HepG2 (cell line): Measurements from ENCODE around the gene CISD3. TPM values are rescaled to one million over a fixed set of nuclear protein-coding genes. Genes with fewer than 3 reads are reported as not detected.

Source experiments
- ATAC-seq: fragments of 200-7000 bp; cut with Tn5 transposase; 3 replicates; pipeline ENCODE4 v1.9.1; 2020; ENCODE audit warnings: mild to moderate bottlenecking, moderate library complexity
- BruUV-seq: library from RNA; stranded (reverse); fragments of 400-500 nt; replicated peaks from 2 replicates; lab custom pipeline; 2021; lab: Mats Ljungman, UMichigan
- CTCF ChIA-PET: fragments of 300-600 bp; formaldehyde crosslinking; extraction: SDS; loops from one replicate; lab custom pipeline; 2021; ENCODE audit warnings: low total read pairs, inconsistent platforms, low intra/inter-chr PET ratio; lab: Yijun Ruan, JAX
- POLR2A ChIA-PET: fragments of 350-600 bp; sonication (Branson Sonifier 250); formaldehyde crosslinking; loops from one replicate; lab custom pipeline; 2020; ENCODE audit warnings: antibody characterized with exemption, inconsistent platforms; lab: Yijun Ruan, JAX
- DNase-seq: peaks from one replicate; pipeline ENCODE4 v3.0.0-alpha.2; 2015; ENCODE audit warnings: low spot score
- FAIRE-seq: peaks from 3 replicates; lab custom pipeline; 2011; peaks lifted over from hg19 to GRCh38; lab: Jason Lieb, UNC
- H2AFZ ChIP-seq: one replicate; pipeline ENCODE4 v1.6.1; 2011; ENCODE audit warnings: low read length, inconsistent platforms
- H3K27ac ChIP-seq: fragments of 300-600 bp; 3 replicates; pipeline ENCODE4 v1.8.0; 2011; ENCODE audit warnings: mixed run types, mild to moderate bottlenecking, mixed read lengths, low read length, inconsistent platforms; ENCODE audit not compliant: insufficient read depth; ENCODE audit errors: extremely low read length
- H3K27me3 ChIP-seq, 2 experiments: fragments of 200-600 bp in 1 of 2; 2 replicates in 1 of 2; 3 replicates in 1 of 2; pipeline versions ENCODE4 v1.6.0 to v1.8.0; 2011; ENCODE audit warnings: low read length in 2 of 2, mild to moderate bottlenecking in 2 of 2, moderate library complexity in 2 of 2, inconsistent platforms in 1 of 2; ENCODE audit not compliant: insufficient read depth in 2 of 2, control insufficient read depth in 1 of 2
- H3K36me3 ChIP-seq, 2 experiments: fragments of 200-600 bp in 1 of 2; replicated peaks in 1 of 2; 2 replicates in 1 of 2; 3 replicates in 1 of 2; pipeline versions ENCODE4 v1.5.1 to v1.8.0; 2011; ENCODE audit warnings: low read length in 2 of 2, inconsistent platforms in 1 of 2; ENCODE audit not compliant: insufficient read depth in 2 of 2, control insufficient read depth in 1 of 2
- H3K4me1 ChIP-seq: 2 replicates; pipeline ENCODE4 v1.5.1; 2012; ENCODE audit warnings: low read length, inconsistent platforms; ENCODE audit not compliant: insufficient read depth
- H3K4me2 ChIP-seq: 2 replicates; pipeline ENCODE4 v1.6.0; 2011; ENCODE audit warnings: low read depth, low read length, inconsistent platforms
- H3K4me3 ChIP-seq, 3 experiments: fragments of 200-600 bp in 1 of 3; sonication (generic), shearing (Covaris generic) in 1 of 3; replicated peaks in 1 of 3; 2 replicates each; pipeline ENCODE4 v1.5.1; 2011 to 2016; ENCODE audit warnings: low read length in 3 of 3, inconsistent platforms in 2 of 3, low read depth in 2 of 3, mild to moderate bottlenecking in 2 of 3, control low read depth in 1 of 3, mixed read lengths in 1 of 3; ENCODE audit not compliant: insufficient read depth in 1 of 3
- H3K79me2 ChIP-seq: one replicate; pipeline ENCODE4 v1.6.1; 2011; ENCODE audit warnings: low read length, inconsistent platforms; ENCODE audit not compliant: insufficient read depth
- H3K9ac ChIP-seq: 2 replicates; pipeline ENCODE4 v1.6.0; 2011; ENCODE audit warnings: mild to moderate bottlenecking, low read depth, low read length, inconsistent platforms; ENCODE audit not compliant: insufficient read depth
- H3K9me3 ChIP-seq: 2 replicates; pipeline ENCODE4 v1.5.1; 2012; ENCODE audit warnings: mild to moderate bottlenecking, low read length
- H4K20me1 ChIP-seq: 2 replicates; pipeline ENCODE4 v1.6.0; 2011; ENCODE audit warnings: inconsistent platforms, mild to moderate bottlenecking, low read length, moderate library complexity; ENCODE audit not compliant: insufficient read depth
- AHDC1 ChIP-seq: sonication (generic); formaldehyde crosslinking; IDR thresholded peaks from 2 replicates; pipeline ENCODE4 v1.5.1; 2020; ENCODE audit warnings: mild to moderate bottlenecking, missing genetic modification reagents, borderline replicate concordance
- HNF1A ChIP-seq, 2 experiments: sonication (generic) in 1 of 2; formaldehyde crosslinking in 1 of 2; IDR thresholded peaks; 2 replicates each; pipeline versions ENCODE4 v1.4.0 to v1.6.1; 2016 to 2020; ENCODE audit warnings: borderline replicate concordance in 1 of 2, low read depth in 1 of 2, mild to moderate bottlenecking in 1 of 2, missing genetic modification reagents in 1 of 2
- TERF1 ChIP-seq: sonication (generic); formaldehyde crosslinking; IDR thresholded peaks from 2 replicates; pipeline ENCODE4 v1.8.0; 2022; ENCODE audit warnings: mild to moderate bottlenecking, missing genetic modification reagents, moderate library complexity
- ZNF704 ChIP-seq: sonication (generic); formaldehyde crosslinking; IDR thresholded peaks from 2 replicates; pipeline ENCODE4 v1.8.1; 2023; ENCODE audit warnings: mild to moderate bottlenecking, inconsistent platforms, moderate library complexity, missing genetic modification reagents, borderline replicate concordance
- ZNF75D ChIP-seq: sonication (generic); formaldehyde crosslinking; IDR thresholded peaks from 2 replicates; pipeline ENCODE4 v1.8.1; 2023; ENCODE audit warnings: missing genetic modification reagents, mild to moderate bottlenecking, borderline replicate concordance
- ZNF775 ChIP-seq: sonication (generic); formaldehyde crosslinking; IDR thresholded peaks from 2 replicates; pipeline ENCODE4 v1.4.0; 2020; ENCODE audit warnings: missing genetic modification reagents, mild to moderate bottlenecking, moderate library complexity, borderline replicate concordance
- ZSCAN20 ChIP-seq: sonication (generic); formaldehyde crosslinking; IDR thresholded peaks from 2 replicates; pipeline ENCODE4 v1.4.0; 2020; ENCODE audit warnings: missing genetic modification reagents, mild to moderate bottlenecking, borderline replicate concordance
- WGBS: methylation state at CpG from one replicate; pipeline ENCODE4 v1.1.6; 2017; ENCODE audit warnings: low lambda C conversion rate; 5-methylcytosine and 5-hydroxymethylcytosine counted together
- in situ Hi-C: cut with HindIII; loops from 2 replicates; pipeline ENCODE4 v1.10.0; 2017; ENCODE audit warnings: low pct_unique_long_range_greater_than_20kb; ENCODE audit not compliant: extremely low pct_ligation_motif_present
- intact Hi-C: fragments of 100-400 bp; cut with micrococcal nuclease; formaldehyde crosslinking; loops from one replicate; pipeline ENCODE4 v1.10.0; 2022; ENCODE audit not compliant: unreplicated experiment
- polyA plus RNA-seq, 8 experiments: library from polyadenylated mRNA; depleted of rRNA in 3 of 8; stranded (reverse) in 7 of 8; unstranded in 1 of 8; fragments of >200 nt; fragmentation: Illumina TruSeq in 4 of 8; extraction: Trizol in 4 of 8; gene quantifications; 2 replicates each; pipeline versions ENCODE4 v1.2.1 to v1.2.3, GENCODE V29; 2011 to 2016; ENCODE audit warnings: low read depth in 4 of 8, missing spikeins in 1 of 8, mixed read lengths in 1 of 8; ENCODE audit not compliant: insufficient read depth in 1 of 8
- total RNA-seq, 5 experiments: library from RNA; depleted of rRNA; stranded (reverse); fragments of >200 nt; fragmentation: Illumina TruSeq; extraction: Trizol; gene quantifications; 2 replicates each; pipeline ENCODE4 v1.2.3, GENCODE V29; 2016; ENCODE audit warnings: low read depth in 1 of 5

The CISD3 gene
- total and polyA plus RNA-seq, 2 of the 13 experiments (the other 11 are each of a cell fraction or from before 2014, with no cell fraction given) = 30.0 to 34.1 TPM

GRCh38 chr17:38702916-38703741 is 27.0 kb upstream of the CISD3 start:
- POLR2A ChIA-PET = interaction anchor here (0.7 to 8.9 kb wide), 21 partner anchors 11 to 167 kb away, joined by 3 to 106 read pairs (median 6); partner anchors contain the start of genes CISD3, EPOP, LASP1 and PSMB3
- FAIRE-seq = no peak
- H3K27ac ChIP-seq = peak overlapping the region; percentile 99
- in situ Hi-C loops (no loop called here), intact Hi-C loops (no loop called here)
- H2AFZ ChIP-seq = no peak overlapping the region
- H3K79me2 ChIP-seq = peaks cover 45% of the 10 kb centered on the region
- no peaks in the 10 kb centered on the region; a peak in 1 of 5 replicates for H3K27me3 ChIP-seq
- H3K9ac ChIP-seq = peak overlapping the region; percentile 89
- DNase-seq = no peak
- H3K4me3 ChIP-seq = peak overlapping the region; percentile 63 to 99 (median 71)
- H3K36me3 ChIP-seq = peaks cover 2 to 11% of the 10 kb centered on the region in 2 experiments
- no peaks in the 10 kb centered on the region for H3K9me3 ChIP-seq
- peaks cover 12% of the 10 kb centered on the region for H4K20me1 ChIP-seq
- BruUV-seq = TSS peak; percentile 81
- peaks cover 67% of the 10 kb centered on the region for H3K4me1 ChIP-seq
- ATAC-seq = no peak
- WGBS = 2% methylated on average over 45 of the region's 55 CpGs
- H3K4me2 ChIP-seq = peak overlapping the region; percentile 99
- CTCF ChIA-PET = interaction anchor here (1.8 kb wide), 1 partner anchor 27 kb away, joined by 4 read pairs; the partner anchor contains the start of gene CISD3
- TF ChIP-seq ZSCAN20 (CRISPR knock-in tag) = 0 out of 2 replicates have a peak, but pooled peaks have one; percentile 44
- no peak for TF ChIP-seq AHDC1 (CRISPR knock-in tag)
- no peak for TF ChIP-seq ZNF75D (CRISPR knock-in tag)
- TF ChIP-seq ZNF775 (CRISPR knock-in tag) = no peak
- no peak for TF ChIP-seq HNF1A (IDR thresholded peaks at IDR 0.05; ENCODE audit: low read depth)
- TF ChIP-seq HNF1A (CRISPR knock-in tag; IDR thresholded peaks at IDR 0.05; ENCODE audit: borderline replicate concordance) = no peak
- 0 out of 2 replicates have a peak, but pooled peaks have one; percentile 27 for TF ChIP-seq TERF1 (CRISPR knock-in tag)
- 0 out of 2 replicates have a peak, but pooled peaks have one; percentile 10 for TF ChIP-seq ZNF704 (CRISPR knock-in tag)
